ENCODE measurements around the gene LEAP2. TPM values are rescaled to one million over a fixed set of nuclear protein-coding genes. Genes with fewer than 3 reads are reported as not detected.
"Not testable (repeated sequence)": the region's sequence is repeated elsewhere in the genome, so short reads cannot be mapped to it uniquely, and the experiment has no call there.

LEAP2 gene
- total and polyA plus RNA-seq, 3 experiments from 2014 or later, result 0.93 to 3.6 (median 2.7) TPM

- Mint-ChIP-seq H3K36me3 (no peaks in the 10 kb centered on the region), H3K4me1 (no peaks in the 10 kb centered on the region), H3K4me3 (no peak overlapping the region), H3K9me3 (no peaks in the 10 kb centered on the region), H3K27me3 (peaks cover 2 to 3% of the 10 kb centered on the region in 2 donors), H3K27ac (no peak overlapping the region)
- DNase-seq, result no peak
- Histone ChIP-seq H3K36me3 (ENCODE audit: insufficient read depth, low read length) (no peaks in the 10 kb centered on the region), H3K4me1 (ENCODE audit: insufficient read depth, low read length) (no peaks in the 10 kb centered on the region), H3K4me3 (ENCODE audit: low read length) (no peak overlapping the region), H3K27ac (ENCODE audit: low read depth, low read length) (no peak overlapping the region), H3K9me3 (ENCODE audit: low read length) (no peaks in the 10 kb centered on the region), H3K27me3 (ENCODE audit: insufficient read depth, low read length, poor library complexity, severe bottlenecking) (no peaks in the 10 kb centered on the region)
- POLR2A ChIA-PET, result no interaction called here
- CTCF ChIA-PET, result no interaction called here
Observed at GRCh38 chr5:132849347-132849746, 24.1 kb upstream of the LEAP2 start.

DNA sequence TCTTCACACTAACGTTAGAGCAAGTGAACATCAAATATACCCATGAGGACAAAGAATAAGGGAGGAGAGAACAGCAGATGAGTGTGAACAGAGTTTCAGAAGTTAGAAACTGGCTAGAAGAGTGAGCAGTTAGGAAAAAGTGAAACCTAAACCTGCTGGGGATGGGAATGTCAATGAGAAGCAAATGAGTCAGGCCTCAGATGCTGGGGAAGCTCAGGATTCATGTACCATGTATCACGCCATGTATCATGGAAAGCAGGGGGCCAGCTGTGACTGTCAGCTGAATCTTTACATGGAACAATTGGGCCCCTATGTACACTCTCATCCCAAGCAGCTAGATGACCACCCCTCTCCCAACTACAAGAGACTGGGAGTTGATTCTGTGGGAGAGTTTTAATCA, 23.4 kb upstream of the LEAP2 start:
- DNase-seq, result no peak
- no peaks in the 10 kb centered on the region for H3K9me3 ChIP-seq (ENCODE audit: low read length)
- peaks cover 2 to 3% of the 10 kb centered on the region in 2 donors for H3K27me3 Mint-ChIP-seq
- no peak overlapping the region for H3K27ac ChIP-seq (ENCODE audit: low read depth, low read length)
- H3K4me1 Mint-ChIP-seq, result no peaks in the 10 kb centered on the region
- no peak overlapping the region for H3K27ac Mint-ChIP-seq
- no peak overlapping the region for H3K4me3 Mint-ChIP-seq
- no peaks in the 10 kb centered on the region for H3K27me3 ChIP-seq (ENCODE audit: insufficient read depth, low read length, poor library complexity, severe bottlenecking)
- no peaks in the 10 kb centered on the region for H3K36me3 Mint-ChIP-seq
- H3K9me3 Mint-ChIP-seq, result no peaks in the 10 kb centered on the region
- no peaks in the 10 kb centered on the region for H3K36me3 ChIP-seq (ENCODE audit: insufficient read depth, low read length)
- ChIA-PET POLR2A (no interaction called here), CTCF (no interaction called here)
- H3K4me1 ChIP-seq (ENCODE audit: insufficient read depth, low read length), result no peaks in the 10 kb centered on the region
- H3K4me3 ChIP-seq (ENCODE audit: low read length), result no peak overlapping the region

DNA sequence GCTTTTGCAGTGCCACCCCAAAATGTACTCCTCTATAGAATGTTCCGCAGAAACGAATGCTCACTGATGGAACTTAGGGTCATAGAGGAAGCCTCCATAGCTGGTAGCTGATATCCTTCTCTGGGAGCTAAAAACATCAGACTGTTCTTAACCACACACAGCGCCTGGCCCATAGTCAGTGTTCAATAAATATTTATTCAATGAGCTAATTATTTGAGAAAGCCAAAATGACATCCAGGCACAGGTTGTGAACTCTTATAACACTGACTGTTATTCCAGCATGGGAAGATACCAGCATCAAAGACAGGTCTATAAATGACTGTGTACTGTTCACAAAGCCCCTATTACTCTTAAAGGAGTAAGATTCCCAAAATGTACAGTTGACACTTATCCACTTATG, 20.1 kb upstream of the LEAP2 start:
- ChIA-PET POLR2A (no interaction called here), CTCF (no interaction called here)
- H3K36me3 Mint-ChIP-seq, result peaks cover 0 to 4% (median 0%) of the 10 kb centered on the region in 3 donors
- Histone ChIP-seq H3K4me1 (ENCODE audit: insufficient read depth, low read length) (no peaks in the 10 kb centered on the region), H3K27me3 (ENCODE audit: insufficient read depth, low read length, poor library complexity, severe bottlenecking) (no peaks in the 10 kb centered on the region), H3K36me3 (ENCODE audit: insufficient read depth, low read length) (no peaks in the 10 kb centered on the region), H3K9me3 (ENCODE audit: low read length) (no peaks in the 10 kb centered on the region), H3K4me3 (ENCODE audit: low read length) (no peak overlapping the region), H3K27ac (ENCODE audit: low read depth, low read length) (no peak overlapping the region)
- H3K9me3 Mint-ChIP-seq, result no peaks in the 10 kb centered on the region
- H3K27me3 Mint-ChIP-seq, result peaks cover 0 to 12% of the 10 kb centered on the region in 2 donors
- H3K4me1 Mint-ChIP-seq, result no peaks in the 10 kb centered on the region
- no peak overlapping the region for H3K27ac Mint-ChIP-seq
- no peak overlapping the region for H3K4me3 Mint-ChIP-seq
- no peak for DNase-seq

DNA sequence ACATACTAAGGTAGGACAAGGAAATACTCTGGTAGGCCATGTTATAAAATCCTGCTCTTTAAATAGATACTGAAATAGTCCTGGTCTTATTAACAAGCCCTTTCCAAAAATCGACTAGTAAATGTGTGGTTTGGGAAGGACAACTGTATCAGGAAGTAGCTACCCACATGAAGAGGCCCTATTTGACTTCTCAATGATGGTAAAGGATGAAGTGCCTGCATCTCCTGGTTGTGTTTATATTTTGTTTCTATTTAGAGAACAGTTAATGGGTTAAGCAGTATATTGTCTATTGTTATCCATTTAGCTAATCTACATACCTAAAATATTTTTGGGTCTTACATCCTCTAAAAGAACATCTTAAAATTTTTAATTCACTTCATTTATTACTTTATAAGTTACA, 19.7 kb upstream of the LEAP2 start:
- DNase-seq, result no peak
- H3K4me1 Mint-ChIP-seq, result no peaks in the 10 kb centered on the region
- peaks cover under 1 to 12% of the 10 kb centered on the region in 2 donors for H3K27me3 Mint-ChIP-seq
- Histone ChIP-seq H3K27me3 (ENCODE audit: insufficient read depth, low read length, poor library complexity, severe bottlenecking) (no peaks in the 10 kb centered on the region), H3K4me3 (ENCODE audit: low read length) (no peak overlapping the region), H3K36me3 (ENCODE audit: insufficient read depth, low read length) (no peaks in the 10 kb centered on the region), H3K4me1 (ENCODE audit: insufficient read depth, low read length) (no peaks in the 10 kb centered on the region), H3K27ac (ENCODE audit: low read depth, low read length) (no peak overlapping the region), H3K9me3 (ENCODE audit: low read length) (no peaks in the 10 kb centered on the region)
- no peaks in the 10 kb centered on the region for H3K9me3 Mint-ChIP-seq
- CTCF ChIA-PET, result interaction anchor here (1.0 kb wide), 1 partner anchor 24 kb away, joined by 3 read pairs; the partner anchor contains the start of gene SHROOM1
- peaks cover 0 to 4% (median 0%) of the 10 kb centered on the region in 3 donors for H3K36me3 Mint-ChIP-seq
- no peak overlapping the region for H3K4me3 Mint-ChIP-seq
- POLR2A ChIA-PET, result no interaction called here
- H3K27ac Mint-ChIP-seq, result no peak overlapping the region

DNA sequence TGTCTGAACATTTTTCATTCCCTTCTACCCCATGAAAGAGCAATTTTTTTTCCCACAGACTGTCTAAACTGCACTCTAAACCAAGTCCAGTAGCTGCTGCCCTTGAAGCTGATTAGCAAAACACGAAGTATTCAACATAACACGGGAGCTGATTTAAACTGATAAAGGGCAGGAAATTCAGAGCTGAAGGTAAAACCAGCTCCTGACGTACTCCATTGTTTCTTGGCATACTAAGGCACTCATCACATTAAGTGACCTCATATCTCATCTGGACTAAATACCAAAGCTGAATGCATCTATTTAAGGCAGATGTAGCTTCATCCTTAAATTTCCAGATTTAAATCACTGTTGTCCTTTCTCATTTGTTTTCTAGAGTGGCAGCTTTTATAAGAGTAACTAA, 19.2 kb upstream of the LEAP2 start:
- H3K27ac Mint-ChIP-seq, result no peak overlapping the region
- Histone ChIP-seq H3K4me3 (ENCODE audit: low read length) (no peak overlapping the region), H3K9me3 (ENCODE audit: low read length) (no peaks in the 10 kb centered on the region), H3K27ac (ENCODE audit: low read depth, low read length) (no peak overlapping the region), H3K4me1 (ENCODE audit: insufficient read depth, low read length) (no peaks in the 10 kb centered on the region), H3K36me3 (ENCODE audit: insufficient read depth, low read length) (no peaks in the 10 kb centered on the region), H3K27me3 (ENCODE audit: insufficient read depth, low read length, poor library complexity, severe bottlenecking) (no peaks in the 10 kb centered on the region)
- no peak overlapping the region for H3K4me3 Mint-ChIP-seq
- no peaks in the 10 kb centered on the region for H3K9me3 Mint-ChIP-seq
- H3K4me1 Mint-ChIP-seq, result no peaks in the 10 kb centered on the region
- peaks cover 0 to 4% (median 0%) of the 10 kb centered on the region in 3 donors for H3K36me3 Mint-ChIP-seq
- H3K27me3 Mint-ChIP-seq, result peaks cover 3 to 12% of the 10 kb centered on the region in 2 donors
- DNase-seq, result no peak
- ChIA-PET POLR2A (no interaction called here), CTCF (interaction anchor here (1.0 to 1.8 kb wide), 2 partner anchors 24 to 34 kb away, joined by 3 to 4 read pairs; partner anchors contain the start of gene SHROOM1)

DNA sequence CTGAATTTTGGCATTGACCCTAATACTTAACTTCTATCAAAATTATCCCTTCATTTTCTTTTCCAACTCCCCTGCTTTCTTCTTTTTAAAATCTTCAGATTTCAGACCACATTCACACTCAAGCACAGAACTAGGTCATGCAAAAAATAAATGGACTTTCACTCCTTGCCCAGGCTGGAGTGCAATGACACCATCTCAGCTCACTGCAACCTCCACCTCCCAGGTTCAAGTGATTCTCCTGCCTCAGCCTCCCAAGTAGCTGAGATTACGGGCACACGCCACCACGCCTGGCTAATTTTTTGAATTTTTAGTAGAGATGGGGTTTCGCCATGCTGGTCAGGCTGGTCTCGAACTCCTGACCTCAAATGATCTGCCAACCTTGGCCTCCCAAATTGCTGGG, 18.5 kb upstream of the LEAP2 start:
- H3K9me3 ChIP-seq (ENCODE audit: low read length); H3K4me3 Mint-ChIP-seq; H3K4me3 ChIP-seq (ENCODE audit: low read length); H3K9me3 Mint-ChIP-seq; H3K4me1 ChIP-seq (ENCODE audit: insufficient read depth, low read length); H3K27ac ChIP-seq (ENCODE audit: low read depth, low read length); H3K36me3 Mint-ChIP-seq; DNase-seq; H3K27me3 ChIP-seq (ENCODE audit: insufficient read depth, low read length, poor library complexity, severe bottlenecking); H3K4me1 Mint-ChIP-seq; H3K36me3 ChIP-seq (ENCODE audit: insufficient read depth, low read length): not testable (repeated sequence)
- Mint-ChIP-seq H3K27ac (peak overlapping the region in 1 of 8 donors; percentile 79), H3K27me3 (peaks cover 3 to 12% of the 10 kb centered on the region in 2 donors)
- CTCF ChIA-PET, result interaction anchor here (1.0 to 1.8 kb wide), 2 partner anchors 25 to 34 kb away, joined by 3 to 4 read pairs; partner anchors contain the start of gene SHROOM1
- POLR2A ChIA-PET, result interaction anchor here (0.6 kb wide), 1 partner anchor 14 kb away, joined by 3 read pairs; no protein-coding TSS in a partner anchor

DNA sequence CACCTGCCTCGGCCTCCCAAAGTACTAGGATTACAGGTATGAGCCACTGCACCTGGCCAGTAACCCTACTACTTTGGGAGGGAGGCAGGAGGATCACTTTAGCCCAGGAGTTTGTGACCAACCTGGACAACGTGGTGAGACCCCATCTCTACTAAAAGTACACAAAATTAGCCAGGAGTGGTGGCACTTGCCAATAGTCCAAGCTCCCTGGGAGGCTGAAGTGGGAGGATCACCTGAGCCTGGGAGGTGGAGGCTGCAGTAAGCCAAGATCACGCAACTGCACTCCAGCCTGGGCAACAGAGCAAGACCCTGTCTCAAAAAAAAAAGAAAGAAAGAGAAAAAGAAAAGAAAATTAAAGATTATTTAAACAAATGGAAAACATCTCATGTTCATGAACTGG, 17.5 kb upstream of the LEAP2 start:
- ChIA-PET POLR2A (no interaction called here), CTCF (interaction anchor here (1.8 kb wide), 1 partner anchor 35 kb away, joined by 4 read pairs; no protein-coding TSS in a partner anchor)
- no peak for DNase-seq

DNA sequence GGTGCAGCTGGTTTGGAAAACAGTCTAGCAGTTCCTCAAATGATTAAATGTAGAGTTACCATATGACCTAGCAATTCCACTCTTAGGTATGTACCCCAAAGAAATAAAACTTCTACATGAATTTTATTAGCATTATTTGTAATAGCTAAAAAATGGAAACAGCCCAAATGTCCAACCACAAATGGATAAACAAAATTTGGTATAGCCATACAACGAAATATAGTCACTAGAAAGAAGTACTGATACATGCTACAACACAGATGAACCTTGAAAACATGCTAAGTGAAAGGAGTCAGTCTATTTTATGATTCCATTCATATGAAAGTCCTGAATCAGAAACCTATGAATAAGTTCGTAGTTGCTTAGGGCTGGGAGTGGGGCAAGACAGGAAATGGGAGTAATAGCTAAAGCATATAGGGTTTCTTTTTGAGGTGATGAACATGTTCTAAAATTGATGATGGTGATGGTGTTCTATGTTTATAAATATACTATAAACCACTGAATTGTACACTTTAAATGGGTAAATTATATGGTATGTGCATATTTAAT, 13.5 kb upstream of the LEAP2 start:
- Mint-ChIP-seq H3K36me3 (peaks cover 0 to 4% (median 0%) of the 10 kb centered on the region in 3 donors), H3K4me1 (no peaks in the 10 kb centered on the region), H3K4me3 (no peak overlapping the region), H3K27me3 (peaks cover 3 to 9% of the 10 kb centered on the region in 2 donors), H3K27ac (no peak overlapping the region), H3K9me3 (no peaks in the 10 kb centered on the region)
- Histone ChIP-seq H3K4me1 (ENCODE audit: insufficient read depth, low read length) (no peaks in the 10 kb centered on the region), H3K4me3 (ENCODE audit: low read length) (no peak overlapping the region), H3K9me3 (ENCODE audit: low read length) (no peaks in the 10 kb centered on the region), H3K36me3 (ENCODE audit: insufficient read depth, low read length) (no peaks in the 10 kb centered on the region), H3K27me3 (ENCODE audit: insufficient read depth, low read length, poor library complexity, severe bottlenecking) (no peaks in the 10 kb centered on the region), H3K27ac (ENCODE audit: low read depth, low read length) (no peak overlapping the region)
- ChIA-PET CTCF (interaction anchor here (0.9 kb wide), 1 partner anchor 30 kb away, joined by 4 read pairs; the partner anchor contains the start of gene SHROOM1), POLR2A (interaction anchor here (0.5 kb wide), 1 partner anchor 18 kb away, joined by 3 read pairs; no protein-coding TSS in a partner anchor)
- no peak for DNase-seq

More for the DNA sequence above, 17.5 kb upstream of the LEAP2 start:
- H3K4me1 ChIP-seq (ENCODE audit: insufficient read depth, low read length), result no peaks in the 10 kb centered on the region
- no peak overlapping the region for H3K27ac ChIP-seq (ENCODE audit: low read depth, low read length)
- H3K4me3 ChIP-seq (ENCODE audit: low read length), result no peak overlapping the region
- H3K9me3 ChIP-seq (ENCODE audit: low read length), result no peaks in the 10 kb centered on the region
- H3K27me3 ChIP-seq (ENCODE audit: insufficient read depth, low read length, poor library complexity, severe bottlenecking), result no peaks in the 10 kb centered on the region
- Mint-ChIP-seq H3K27me3 (peaks cover 3 to 12% of the 10 kb centered on the region in 2 donors), H3K9me3 (no peaks in the 10 kb centered on the region), H3K36me3 (peaks cover 0 to 4% (median 0%) of the 10 kb centered on the region in 3 donors), H3K27ac (no peak overlapping the region), H3K4me3 (no peak overlapping the region), H3K4me1 (no peaks in the 10 kb centered on the region)
- no peaks in the 10 kb centered on the region for H3K36me3 ChIP-seq (ENCODE audit: insufficient read depth, low read length)
